ENCODE results near the gene RALGAPA1.

Gene RALGAPA1

GRCh38 chr14:35534873-35535482 is 274.1 kb downstream of the RALGAPA1 start:
- DNase-seq (ENCODE audit: low spot score), result peak; percentile 62

GRCh38 chr14:35534208-35534872 is 274.8 kb downstream of the RALGAPA1 start:
- DNase-seq (ENCODE audit: low spot score), result no peak

GRCh38 chr14:35533357-35534207 is 275.5 kb downstream of the RALGAPA1 start, which contains the start of gene INSM2:
Gene INSM2 (plus strand): TSS chr14:35534164. CDS start chr14:35534253, 89 bp downstream.
- peak; percentile 75 for DNase-seq (ENCODE audit: low spot score)

GRCh38 chr14:35532783-35533356 is 276.2 kb downstream of the RALGAPA1 start:
- DNase-seq (ENCODE audit: low spot score), result peak; percentile 19

GRCh38 chr14:35531960-35532747 is 276.9 kb downstream of the RALGAPA1 start:
- no peak for DNase-seq (ENCODE audit: low spot score)

GRCh38 chr14:35526962-35527361 is 282.1 kb downstream of the RALGAPA1 start:
- no peak for DNase-seq (ENCODE audit: low spot score)

- DNase-seq (ENCODE audit: low spot score), result no peak
Observed at GRCh38 chr14:35525695-35526094, 283.4 kb downstream of the RALGAPA1 start.

- no peak for DNase-seq (ENCODE audit: low spot score)
Observed at GRCh38 chr14:35519986-35520385, 289.1 kb downstream of the RALGAPA1 start.

- DNase-seq (ENCODE audit: low spot score), result no peak
Observed at GRCh38 chr14:35515916-35516315, 293.2 kb downstream of the RALGAPA1 start.

- DNase-seq (ENCODE audit: low spot score), result no peak
Observed at GRCh38 chr14:35512765-35513164, 296.3 kb downstream of the RALGAPA1 start.

GRCh38 chr14:35509846-35510245 is 299.2 kb downstream of the RALGAPA1 start:
- DNase-seq (ENCODE audit: low spot score), result no peak

GRCh38 chr14:35506927-35507326 is 302.2 kb downstream of the RALGAPA1 start:
- no peak for DNase-seq (ENCODE audit: low spot score)

- DNase-seq (ENCODE audit: low spot score), result no peak
Observed at GRCh38 chr14:35506461-35506860, 302.6 kb downstream of the RALGAPA1 start.

GRCh38 chr14:35504260-35504659 is 304.8 kb downstream of the RALGAPA1 start:
- DNase-seq (ENCODE audit: low spot score), result no peak

- no peak for DNase-seq (ENCODE audit: low spot score)
Observed at GRCh38 chr14:35503646-35504045, 305.4 kb downstream of the RALGAPA1 start.

- no peak for DNase-seq (ENCODE audit: low spot score)
Observed at GRCh38 chr14:35499180-35499579, 309.9 kb downstream of the RALGAPA1 start.

GRCh38 chr14:35495278-35495677 is 313.8 kb downstream of the RALGAPA1 start:
- DNase-seq (ENCODE audit: low spot score), result no peak

- DNase-seq (ENCODE audit: low spot score), result no peak
Observed at GRCh38 chr14:35492569-35493014, 316.5 kb downstream of the RALGAPA1 start.
